GM19035 (cell line): Measurements from ENCODE around the gene CADPS.

Experiments used
- ATAC-seq: cut with Tn5 transposase; IDR thresholded peaks from one replicate; pipeline ENCODE4 v1.9.1; 2021; ENCODE audit not compliant: unreplicated experiment

CADPS gene

GRCh38 chr3:62874711-62875557, at the start of gene CADPS:
Gene CADPS (minus strand): TSS chr3:62875416. CDS start chr3:62875029, 387 bp downstream.
- peak; percentile 18 for ATAC-seq

- ATAC-seq, result no peak
Measured at GRCh38 chr3:62923066-62923465, 47.9 kb upstream of the CADPS start.

GRCh38 chr3:62922326-62922725, 47.1 kb upstream of the CADPS start:
- no peak for ATAC-seq

- ATAC-seq, result no peak
Measured at GRCh38 chr3:62920466-62920784, 45.2 kb upstream of the CADPS start.

- no peak for ATAC-seq
Measured at GRCh38 chr3:62919784-62920465, 44.7 kb upstream of the CADPS start.

- ATAC-seq, result no peak
Measured at GRCh38 chr3:62918777-62919176, 43.6 kb upstream of the CADPS start.

- ATAC-seq, result no peak
Measured at GRCh38 chr3:62918131-62918530, 42.9 kb upstream of the CADPS start.

- no peak for ATAC-seq
Measured at GRCh38 chr3:62911526-62911925, 36.3 kb upstream of the CADPS start.

GRCh38 chr3:62905331-62905730, 30.1 kb upstream of the CADPS start:
- no peak for ATAC-seq

- no peak for ATAC-seq
Measured at GRCh38 chr3:62898530-62899496, 23.6 kb upstream of the CADPS start.

- no peak for ATAC-seq
Measured at GRCh38 chr3:62895901-62896300, 20.7 kb upstream of the CADPS start.

- ATAC-seq, result no peak
Measured at GRCh38 chr3:62892951-62893350, 17.7 kb upstream of the CADPS start.

GRCh38 chr3:62892045-62892444, 16.8 kb upstream of the CADPS start:
- ATAC-seq, result no peak

- no peak for ATAC-seq
Measured at GRCh38 chr3:62888778-62889177, 13.6 kb upstream of the CADPS start.

- no peak for ATAC-seq
Measured at GRCh38 chr3:62888180-62888579, 13.0 kb upstream of the CADPS start.

- no peak for ATAC-seq
Measured at GRCh38 chr3:62885136-62885535, 9.9 kb upstream of the CADPS start.

- ATAC-seq, result no peak
Measured at GRCh38 chr3:62884096-62884870, 9.1 kb upstream of the CADPS start.

GRCh38 chr3:62882676-62883200, 7.5 kb upstream of the CADPS start:
- ATAC-seq, result no peak

GRCh38 chr3:62876064-62876463, 848 bp upstream of the CADPS start:
- ATAC-seq, result no peak

- no peak for ATAC-seq
Measured at GRCh38 chr3:62875558-62876002, 364 bp upstream of the CADPS start.
